DOHH2 (cell line): ENCODE results near the gene CUEDC1.

Experiments
- CTCF ChIP-seq: fragments of 200-600 bp; sonication (generic); IDR thresholded peaks from one replicate; pipeline ENCODE4 v1.5.1; 2014; ENCODE audit warnings: antibody characterized with exemption, mild to moderate bottlenecking, low read depth, low read length; ENCODE audit not compliant: poor library complexity, severe bottlenecking
- EZH2phosphoT487 ChIP-seq: fragments of 200-600 bp; sonication (generic); IDR thresholded peaks from 2 replicates; pipeline ENCODE4 v1.6.1; 2017; ENCODE audit warnings: borderline replicate concordance, mild to moderate bottlenecking, antibody characterized with exemption, low read length, moderate library complexity, mixed read lengths

GRCh38 chr17:57970710-57971109, 15.5 kb upstream of the CUEDC1 start:
- no peak for TF ChIP-seq CTCF
- no peak for TF ChIP-seq EZH2phosphoT487
